A549 (cell line): ENCODE results near the gene NPAS2.

ENCODE experiments used
- CEBPB ChIP-seq, 2 experiments: fragments of >200 bp in 1 of 2; sonication (Bioruptor Twin) in 1 of 2; formaldehyde crosslinking in 1 of 2; IDR thresholded peaks; 2 replicates each; pipeline ENCODE4 v1.6.1; 2012 to 2016
- CTCF ChIP-seq: fragments of >200 bp; sonication (Bioruptor Twin); formaldehyde crosslinking; IDR thresholded peaks from 3 replicates; pipeline ENCODE4 v1.5.1; 2016
- POLR2A ChIP-seq: IDR thresholded peaks from 2 replicates; pipeline ENCODE4 v1.6.1; 2012; ENCODE audit warnings: mild to moderate bottlenecking, low read length
- TF ChIP-seq, protein P1 (sequence below): fragments of 150-350 bp; IDR thresholded peaks from 2 replicates; pipeline ENCODE4 v1.6.1; 2014; ENCODE audit warnings: low read depth, mild to moderate bottlenecking, low read length

- TF ChIP-seq, protein P1, sequence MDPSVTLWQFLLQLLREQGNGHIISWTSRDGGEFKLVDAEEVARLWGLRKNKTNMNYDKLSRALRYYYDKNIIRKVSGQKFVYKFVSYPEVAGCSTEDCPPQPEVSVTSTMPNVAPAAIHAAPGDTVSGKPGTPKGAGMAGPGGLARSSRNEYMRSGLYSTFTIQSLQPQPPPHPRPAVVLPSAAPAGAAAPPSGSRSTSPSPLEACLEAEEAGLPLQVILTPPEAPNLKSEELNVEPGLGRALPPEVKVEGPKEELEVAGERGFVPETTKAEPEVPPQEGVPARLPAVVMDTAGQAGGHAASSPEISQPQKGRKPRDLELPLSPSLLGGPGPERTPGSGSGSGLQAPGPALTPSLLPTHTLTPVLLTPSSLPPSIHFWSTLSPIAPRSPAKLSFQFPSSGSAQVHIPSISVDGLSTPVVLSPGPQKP, result no peak
- TF ChIP-seq CEBPB (IDR thresholded peaks at IDR 0.05), result no peak
- TF ChIP-seq CTCF, result no peak
- TF ChIP-seq POLR2A, result no peak
These were observed 26.0 kb upstream of the NPAS2 start for GRCh38 chr2:100793982-100794381.
